HPDE6-E6E7 (cell line): ENCODE results near the gene ERC2.

Experiments
- DNase-seq: peaks from one replicate; pipeline ENCODE4 v3.0.0; 2011; ENCODE audit warnings: missing footprints; ENCODE audit errors: extremely low spot score

Gene ERC2

GRCh38 chr3:55591888-55592287 is 876.4 kb downstream of the ERC2 start:
- no peak for DNase-seq

DNA sequence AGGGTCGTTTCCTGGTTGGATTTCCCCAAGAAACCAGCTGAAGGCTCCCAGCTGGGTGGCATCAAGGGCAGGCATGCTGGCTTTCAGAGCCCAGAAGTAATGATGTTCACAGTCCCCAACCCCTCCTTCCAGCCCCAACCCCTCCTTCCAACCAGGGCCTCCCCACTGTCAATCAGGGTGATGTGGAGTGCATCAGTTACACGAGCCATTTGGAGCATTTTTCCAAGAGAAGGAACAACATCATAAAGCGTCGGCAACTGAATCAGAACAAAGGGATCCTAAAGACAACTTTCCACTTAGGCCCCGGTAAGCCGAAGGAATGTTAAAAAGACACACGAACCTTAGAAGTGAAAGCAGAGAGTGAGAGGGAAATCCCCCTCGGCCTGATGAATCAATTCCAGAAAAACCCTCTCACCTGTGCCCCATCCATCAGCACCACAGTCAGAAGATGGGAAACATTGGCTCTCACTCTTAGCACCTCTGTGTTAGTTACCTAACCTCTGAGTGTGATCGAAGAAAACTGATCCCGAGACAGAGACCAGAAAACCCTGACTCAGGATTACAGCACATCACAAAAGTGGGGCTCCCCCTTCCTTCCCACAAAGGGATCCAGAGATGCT is 880.0 kb downstream of the ERC2 start:
- no peak for DNase-seq

GRCh38 chr3:55585856-55586255 is 882.4 kb downstream of the ERC2 start:
- no peak for DNase-seq

DNA sequence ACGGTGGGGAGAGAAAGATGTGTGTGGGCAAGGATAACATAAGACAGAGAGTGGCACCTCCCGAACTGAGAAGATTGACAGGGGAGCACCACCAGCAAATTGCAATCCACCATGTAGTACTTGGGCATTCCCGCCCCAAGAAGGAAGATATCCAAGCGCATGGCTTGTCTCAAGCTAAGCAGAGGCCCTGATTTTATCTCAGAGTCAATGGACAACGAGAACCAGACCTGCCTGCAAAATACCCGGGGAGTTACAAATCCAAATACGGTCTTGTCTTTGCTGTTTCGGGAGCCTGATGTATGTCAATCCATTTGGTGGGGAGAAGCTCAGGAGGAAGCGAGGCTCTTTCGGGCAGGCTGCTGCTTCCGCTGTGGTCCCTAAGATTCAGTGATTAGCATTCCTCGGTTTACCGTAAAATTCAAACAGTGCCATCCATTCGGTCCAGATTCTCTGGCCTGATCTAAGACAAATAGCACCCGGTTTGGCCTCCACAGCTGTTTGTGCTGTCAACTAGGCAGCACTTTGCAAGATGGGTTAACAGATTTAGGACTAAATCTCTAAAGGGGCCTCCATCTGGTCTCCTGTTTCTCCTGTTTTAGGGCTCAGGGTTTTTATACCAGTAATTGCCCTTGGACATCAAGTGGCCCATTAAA is 883.4 kb downstream of the ERC2 start:
- DNase-seq, result no peak

- no peak for DNase-seq
Observed at GRCh38 chr3:55584030-55584429, 884.2 kb downstream of the ERC2 start.

GRCh38 chr3:55583475-55583874 is 884.8 kb downstream of the ERC2 start:
- DNase-seq, result no peak

GRCh38 chr3:55579496-55579895 is 888.8 kb downstream of the ERC2 start:
- no peak for DNase-seq

- no peak for DNase-seq
Observed at GRCh38 chr3:55576621-55577388, 891.5 kb downstream of the ERC2 start.

GRCh38 chr3:55574671-55575070 is 893.6 kb downstream of the ERC2 start:
- DNase-seq, result no peak

DNA sequence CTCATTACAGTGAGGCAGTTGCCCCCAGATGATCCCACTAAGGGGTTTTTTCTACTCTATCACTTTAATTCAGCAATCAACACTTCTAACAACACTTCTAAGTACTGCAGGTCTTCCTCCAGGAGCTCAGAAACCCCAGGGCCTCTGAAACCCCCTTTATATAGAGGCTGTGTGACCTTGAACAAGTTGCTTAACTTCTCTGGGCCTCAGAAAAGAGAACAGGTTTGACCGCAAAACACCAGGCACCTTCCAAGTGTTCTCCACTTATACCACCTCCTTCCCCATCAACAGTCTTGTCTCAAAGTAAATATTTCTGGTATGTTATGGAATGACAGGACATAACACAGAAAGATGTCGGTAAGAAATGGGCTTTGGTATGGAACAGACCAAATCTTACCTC is 895.5 kb downstream of the ERC2 start:
- no peak for DNase-seq

DNA sequence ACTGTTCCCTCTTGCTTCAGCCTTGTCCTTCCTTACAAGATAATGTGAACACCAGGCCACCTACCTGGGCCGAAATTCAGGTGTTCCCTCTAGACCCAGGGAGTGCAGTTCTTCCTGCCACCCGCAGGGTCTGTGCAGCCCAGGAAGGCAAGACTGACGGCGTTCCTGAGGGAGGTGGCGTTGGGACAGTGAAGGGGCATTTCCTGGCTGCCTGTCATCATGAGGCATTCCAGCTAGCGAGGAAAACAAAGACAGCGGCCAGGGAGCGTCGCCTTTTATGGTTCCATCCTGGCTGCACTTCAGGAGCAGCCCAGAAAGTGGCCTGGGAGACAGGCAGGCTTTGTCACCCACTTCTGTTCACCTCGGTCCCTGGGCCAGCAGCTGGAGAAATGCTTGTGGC is 896.4 kb downstream of the ERC2 start:
- no peak for DNase-seq

GRCh38 chr3:55571216-55571813 is 897.0 kb downstream of the ERC2 start:
- no peak for DNase-seq

GRCh38 chr3:55570271-55570711 is 898.0 kb downstream of the ERC2 start:
- DNase-seq, result no peak

DNA sequence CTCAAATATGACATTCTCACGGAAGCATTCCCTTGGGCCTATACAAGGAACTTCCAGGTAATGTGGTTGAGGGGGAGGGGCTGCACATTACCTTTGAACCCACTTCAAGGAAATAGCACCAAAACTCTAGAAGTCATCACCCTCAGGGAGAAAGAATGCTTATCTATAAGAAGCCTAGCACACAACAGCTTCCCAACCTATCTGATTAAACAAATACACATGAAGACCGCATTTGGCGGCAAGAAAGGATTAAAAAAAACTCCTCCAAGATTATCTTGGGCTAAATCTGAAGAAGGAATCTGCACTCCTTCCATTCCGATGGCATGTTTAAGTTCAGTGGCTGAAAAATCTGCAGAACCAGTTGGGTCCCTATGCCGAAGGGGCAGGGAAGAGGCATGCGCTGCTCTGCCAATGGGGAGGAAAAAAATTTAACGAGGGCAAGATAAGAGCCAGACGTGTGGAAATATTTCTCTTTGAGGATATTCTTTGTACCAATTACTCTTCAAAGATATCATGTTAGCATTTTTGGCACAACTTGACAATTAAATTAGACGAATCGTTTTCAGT is 899.2 kb downstream of the ERC2 start:
- no peak for DNase-seq

- DNase-seq, result no peak
Observed at GRCh38 chr3:55567615-55568014, 900.7 kb downstream of the ERC2 start.

- DNase-seq, result no peak
Observed at GRCh38 chr3:55567121-55567520, 901.1 kb downstream of the ERC2 start.

DNA sequence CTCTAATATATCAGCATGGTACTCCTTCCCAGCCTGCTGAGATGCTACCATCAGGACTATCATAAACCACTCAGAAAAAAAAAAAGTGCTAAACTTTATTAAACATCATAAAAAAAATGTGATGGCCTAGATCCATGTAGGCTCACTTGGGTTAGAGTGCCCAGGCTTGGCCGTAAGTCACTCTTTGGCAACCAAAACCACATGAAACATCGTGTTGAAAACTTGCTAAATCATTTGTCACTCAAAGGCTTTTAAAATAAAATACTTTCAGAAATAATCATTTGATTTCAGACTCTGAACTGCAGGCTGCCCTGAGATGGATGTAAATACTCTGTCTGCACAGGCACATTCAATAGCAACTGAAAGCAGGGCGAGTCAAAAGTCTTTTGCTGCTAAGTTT is 902.7 kb downstream of the ERC2 start:
- no peak for DNase-seq

- DNase-seq, result no peak
Observed at GRCh38 chr3:55564726-55565125, 903.5 kb downstream of the ERC2 start.

DNA sequence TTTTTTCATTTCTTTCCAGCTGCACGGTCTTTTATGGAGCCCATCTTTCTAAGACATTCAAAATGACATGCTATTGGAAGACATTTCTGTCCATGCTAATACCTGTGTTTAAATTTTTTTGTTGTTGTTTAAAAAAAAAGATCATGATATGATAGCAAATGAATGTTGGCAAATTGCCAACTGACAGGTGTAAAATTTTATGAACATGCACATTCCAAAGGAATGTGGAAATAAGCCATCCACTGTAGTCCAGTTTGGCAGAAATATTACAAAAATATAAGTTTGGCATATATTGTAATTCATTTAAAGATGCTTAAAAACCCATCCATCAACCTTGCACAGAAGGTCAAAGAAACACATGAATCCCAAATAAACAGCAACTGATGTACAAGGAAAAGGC is 905.6 kb downstream of the ERC2 start:
- DNase-seq, result no peak

DNA sequence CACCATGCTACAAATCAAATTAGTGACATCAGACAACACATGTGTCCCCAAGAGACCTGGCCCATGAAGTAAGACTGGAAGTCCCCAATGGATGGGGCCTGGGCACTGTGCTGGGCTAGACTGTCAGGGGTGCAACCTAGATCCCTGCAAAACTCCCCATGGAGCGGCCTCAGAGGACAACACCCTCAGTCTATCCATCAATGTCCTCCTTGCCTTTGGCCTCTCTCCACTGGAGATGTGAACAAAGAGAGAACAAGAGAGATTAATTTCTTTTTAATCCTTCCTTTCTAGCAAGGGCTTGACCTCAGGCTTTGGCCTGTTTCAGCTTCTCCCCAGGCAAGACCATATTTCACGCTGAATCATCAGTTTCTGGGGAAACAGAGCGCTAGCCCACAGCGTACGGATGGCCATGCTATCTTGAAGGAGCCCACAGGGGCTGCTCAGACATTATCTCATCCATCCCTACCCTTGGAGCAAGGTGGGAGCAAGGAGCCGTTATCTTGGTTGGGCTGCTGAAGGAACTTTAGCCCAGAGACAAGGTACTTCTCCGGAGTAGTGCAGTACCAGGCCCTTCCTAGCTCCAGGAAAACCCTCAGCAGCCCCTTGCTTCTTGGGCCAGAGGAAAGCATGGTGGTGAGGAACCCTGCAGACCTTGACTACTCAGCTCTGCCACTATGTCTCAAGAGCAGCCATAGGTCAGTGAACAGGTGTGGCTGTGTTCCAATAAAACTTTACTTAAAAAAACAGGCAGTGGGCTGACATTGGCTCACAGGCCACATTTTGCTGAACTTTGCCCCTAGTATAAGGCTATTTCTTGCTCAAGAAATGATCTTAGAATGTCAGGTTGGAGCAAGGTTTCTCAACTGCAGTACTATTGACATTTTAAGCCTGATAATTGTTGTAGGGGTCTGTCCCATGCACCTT is 908.5 kb downstream of the ERC2 start:
- DNase-seq, result no peak

DNA sequence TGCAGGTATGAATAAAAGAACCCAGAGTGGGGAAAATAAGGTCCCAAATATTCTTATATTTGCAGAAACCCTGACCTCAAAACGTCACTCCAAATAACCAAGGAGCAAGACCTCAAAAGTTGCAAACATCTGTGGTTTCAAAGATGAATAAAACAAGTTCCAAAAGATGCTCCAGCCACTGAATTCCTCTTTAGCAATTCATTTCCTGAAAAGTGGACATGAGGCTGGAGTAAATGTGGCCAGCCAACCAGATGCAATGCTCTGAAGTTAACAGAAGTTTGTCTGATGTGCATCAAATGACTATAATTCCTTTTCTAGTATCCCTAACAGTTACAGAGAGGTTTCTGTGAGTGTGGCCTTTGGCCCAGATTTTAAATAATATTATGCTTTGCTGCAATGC is 910.0 kb downstream of the ERC2 start:
- no peak for DNase-seq
